Smooth muscle cell (in vitro differentiated cells): ENCODE measurements around the gene IL4I1. TPM values are rescaled to one million over a fixed set of nuclear protein-coding genes. Genes with fewer than 3 reads are reported as not detected.

Source experiments
- DNase-seq: peaks from one replicate; lab custom pipeline; 2025; ENCODE audit not compliant: unreplicated experiment; lab: John Stamatoyannopoulos, UW
- H2AFZ ChIP-seq: fragments of 200-600 bp; sonication (generic); 2 replicates; pipeline ENCODE4 v1.6.0; 2016; ENCODE audit warnings: antibody characterized with exemption, low read depth, mild to moderate bottlenecking
- H3F3A ChIP-seq: fragments of 200-600 bp; sonication (generic); 2 replicates; pipeline ENCODE4 v1.6.0; 2017; ENCODE audit warnings: antibody characterized with exemption, low read depth
- H3K27ac ChIP-seq: fragments of 200-600 bp; sonication (generic); 2 replicates; pipeline ENCODE4 v1.5.1; 2016; ENCODE audit warnings: low read depth, mild to moderate bottlenecking
- H3K27me3 ChIP-seq: fragments of 200-600 bp; sonication (generic); 2 replicates; pipeline ENCODE4 v1.6.1; 2016; ENCODE audit warnings: low read depth, mild to moderate bottlenecking
- H3K36me3 ChIP-seq: fragments of 200-600 bp; sonication (generic); 2 replicates; pipeline ENCODE4 v1.5.1; 2016; ENCODE audit warnings: low read depth
- H3K4me1 ChIP-seq: fragments of 200-600 bp; sonication (generic); 2 replicates; pipeline ENCODE4 v1.5.1; 2016; ENCODE audit warnings: low read depth
- H3K4me2 ChIP-seq: fragments of 200-600 bp; sonication (generic); 2 replicates; pipeline ENCODE4 v1.6.0; 2016; ENCODE audit warnings: mild to moderate bottlenecking
- H3K4me3 ChIP-seq: fragments of 200-600 bp; sonication (generic); 2 replicates; pipeline ENCODE4 v1.5.1; 2016; ENCODE audit warnings: mild to moderate bottlenecking
- H3K79me2 ChIP-seq: fragments of 200-600 bp; sonication (generic); 2 replicates; pipeline ENCODE4 v1.6.0; 2016; ENCODE audit warnings: low read depth, mild to moderate bottlenecking
- H3K9ac ChIP-seq: fragments of 200-600 bp; sonication (generic); 2 replicates; pipeline ENCODE4 v1.6.0; 2016; ENCODE audit warnings: low read depth
- H3K9me3 ChIP-seq: fragments of 200-600 bp; sonication (generic); replicated peaks from 2 replicates; pipeline ENCODE4 v1.5.1; 2016; ENCODE audit warnings: low read depth
- H4K20me1 ChIP-seq: fragments of 200-600 bp; sonication (generic); 2 replicates; pipeline ENCODE4 v1.6.0; 2016; ENCODE audit warnings: low read depth
- CTCF ChIP-seq: fragments of 200-600 bp; sonication (generic); IDR thresholded peaks from 2 replicates; pipeline ENCODE4 v1.5.1; 2017; ENCODE audit warnings: borderline replicate concordance, mild to moderate bottlenecking, antibody characterized with exemption; ENCODE audit not compliant: insufficient read depth, poor library complexity, severe bottlenecking
- WGBS: methylation state at CpG from one replicate; pipeline ENCODE4 v1.1.7; 2016; ENCODE audit warnings: low lambda C conversion rate; 5-methylcytosine and 5-hydroxymethylcytosine counted together
- polyA plus RNA-seq: library from polyadenylated mRNA; unstranded; fragments of >200 nt; fragmentation: Nextera tagmentation; extraction: Ambion mirVana; gene quantifications from 2 replicates; pipeline ENCODE4 v1.2.1, GENCODE V29; 2016
- total RNA-seq: library from RNA; depleted of rRNA; stranded (reverse); fragments of >200 nt; gene quantifications from 2 replicates; pipeline ENCODE4 v1.2.3, GENCODE V29; 2014

IL4I1 gene
- total and polyA plus RNA-seq, 2 experiments from 2014 or later: 1.3 TPM; not detected in 1

GRCh38 chr19:49881672-49882394, 14.9 kb downstream of the IL4I1 start:
- TF ChIP-seq CTCF: no peak
- H3K36me3 ChIP-seq: peaks cover 5% of the 10 kb centered on the region
- no peaks in the 10 kb centered on the region for H3K79me2 ChIP-seq
- peaks cover 5% of the 10 kb centered on the region for H4K20me1 ChIP-seq
- H3K4me3 ChIP-seq: no peak overlapping the region
- H3K27ac ChIP-seq: no peak overlapping the region
- peaks cover 3% of the 10 kb centered on the region for H3F3A ChIP-seq
- H3K9me3 ChIP-seq: no peaks in the 10 kb centered on the region
- no peak overlapping the region for H3K9ac ChIP-seq
- no peak overlapping the region for H3K4me2 ChIP-seq
- H3K4me1 ChIP-seq: peaks cover 5% of the 10 kb centered on the region
- H2AFZ ChIP-seq: no peak overlapping the region
- H3K27me3 ChIP-seq: no peaks in the 10 kb centered on the region
- 95% methylated on average over 31 of the region's 31 CpGs for WGBS
- no peak for DNase-seq

GRCh38 chr19:49881186-49881585, 15.5 kb downstream of the IL4I1 start:
- Histone ChIP-seq H3K4me3 (no peak overlapping the region), H3F3A (peaks cover 3% of the 10 kb centered on the region), H4K20me1 (peaks cover 5% of the 10 kb centered on the region), H3K27me3 (no peaks in the 10 kb centered on the region), H3K4me2 (no peak overlapping the region), H3K27ac (no peak overlapping the region), H3K9ac (no peak overlapping the region), H3K9me3 (no peaks in the 10 kb centered on the region), H2AFZ (no peak overlapping the region), H3K36me3 (peaks cover 5% of the 10 kb centered on the region), H3K4me1 (peaks cover 5% of the 10 kb centered on the region), H3K79me2 (peaks cover 2% of the 10 kb centered on the region)
- TF ChIP-seq CTCF: no peak
- WGBS: 97% methylated on average over 17 of the region's 17 CpGs
- DNase-seq: no peak

- Histone ChIP-seq H3K4me3 (no peak overlapping the region), H3K4me2 (no peak overlapping the region), H3K4me1 (peaks cover 10% of the 10 kb centered on the region), H3K9ac (no peak overlapping the region), H4K20me1 (peaks cover 5% of the 10 kb centered on the region), H3K27ac (no peak overlapping the region), H3K36me3 (peaks cover 5% of the 10 kb centered on the region), H3K79me2 (peaks cover 10% of the 10 kb centered on the region), H2AFZ (no peak overlapping the region), H3K9me3 (no peaks in the 10 kb centered on the region), H3K27me3 (no peaks in the 10 kb centered on the region), H3F3A (peaks cover 3% of the 10 kb centered on the region)
- 95% methylated on average over 10 of the region's 10 CpGs for WGBS
- TF ChIP-seq CTCF: no peak
- no peak for DNase-seq
Measured at GRCh38 chr19:49880162-49880869, 16.4 kb downstream of the IL4I1 start.
